Activated CD4-positive, alpha-beta T cell treated with anti-CD3 and anti-CD28 coated beads, Interleukin-2, amount 50 U/mL, for 48 hours (primary cell): ENCODE data around the gene ZNF30.
"Not testable (repeated sequence)": the region's sequence is repeated elsewhere in the genome, so short reads cannot be mapped to it uniquely, and the experiment has no call there.

Experiments
- DNase-seq, 2 experiments: peaks; one replicate each; pipeline ENCODE4 v3.0.0-alpha.2; 2020

ZNF30 gene

DNA sequence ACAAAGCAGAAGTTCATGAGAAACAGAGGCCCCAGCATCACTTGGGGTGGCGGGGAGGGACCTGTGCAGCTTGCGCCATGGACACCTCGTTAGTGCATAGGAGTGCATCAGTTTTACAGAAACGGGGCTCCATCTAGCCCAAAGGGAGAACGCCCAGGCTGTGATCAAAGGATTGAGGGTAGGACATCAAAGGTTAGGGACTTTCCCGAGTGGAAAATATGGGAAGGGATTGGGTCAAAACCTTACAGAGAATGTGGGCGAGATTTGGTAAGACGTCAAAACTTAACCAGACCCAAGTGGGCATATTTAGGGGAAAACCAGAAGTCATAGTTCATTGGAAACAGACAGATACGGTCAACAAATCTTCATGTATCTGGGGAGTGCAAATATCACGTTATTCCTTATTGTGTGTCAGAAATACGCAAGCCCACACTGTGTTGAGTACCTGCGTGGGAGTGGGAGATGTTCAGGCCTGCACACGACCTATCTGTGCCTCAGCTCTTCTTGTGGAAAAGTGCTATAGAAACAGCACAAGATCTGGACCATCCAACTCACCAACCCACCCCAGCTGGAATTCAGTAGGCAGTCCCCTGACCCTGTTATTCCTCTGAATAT is 64.0 kb downstream of the ZNF30 start:
- DNase-seq: peak; percentile 71 to 81

DNA sequence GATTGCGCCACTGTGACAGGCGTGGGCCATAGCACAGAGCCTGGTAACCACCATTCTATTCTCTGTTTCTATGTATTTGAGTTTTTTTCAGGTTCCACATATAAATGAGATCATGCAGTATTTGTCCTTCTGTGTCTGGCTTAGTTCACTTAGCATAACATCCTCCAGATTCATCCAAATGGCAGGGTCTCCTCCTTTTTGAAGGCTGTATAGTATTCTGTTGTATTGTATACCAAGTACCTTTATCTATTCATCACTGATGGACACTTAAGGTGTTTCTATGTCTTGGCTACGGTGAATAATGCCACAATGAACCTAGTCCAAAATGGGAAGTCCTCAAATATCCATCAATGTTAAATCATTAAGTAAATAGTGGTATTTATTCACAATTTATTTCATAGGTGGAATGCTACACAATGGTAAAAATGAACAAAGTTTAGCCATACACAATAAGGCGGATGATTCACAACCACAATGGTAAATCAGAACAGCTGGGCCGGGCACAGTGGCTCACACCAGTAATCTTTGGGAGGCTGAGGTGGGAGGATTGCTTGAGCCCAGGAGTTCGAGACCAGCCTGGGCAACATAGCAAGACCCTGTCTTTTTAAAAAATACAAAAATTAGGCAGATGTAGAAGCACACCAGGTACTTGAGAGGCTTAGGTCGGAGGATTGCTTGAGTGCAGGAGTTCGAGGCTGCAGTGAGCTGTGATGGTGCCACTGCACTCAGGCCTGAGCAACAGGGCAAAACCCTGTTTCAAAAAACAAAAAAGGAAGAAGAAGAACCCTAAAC is 65.0 kb downstream of the ZNF30 start:
- no peak for DNase-seq

DNA sequence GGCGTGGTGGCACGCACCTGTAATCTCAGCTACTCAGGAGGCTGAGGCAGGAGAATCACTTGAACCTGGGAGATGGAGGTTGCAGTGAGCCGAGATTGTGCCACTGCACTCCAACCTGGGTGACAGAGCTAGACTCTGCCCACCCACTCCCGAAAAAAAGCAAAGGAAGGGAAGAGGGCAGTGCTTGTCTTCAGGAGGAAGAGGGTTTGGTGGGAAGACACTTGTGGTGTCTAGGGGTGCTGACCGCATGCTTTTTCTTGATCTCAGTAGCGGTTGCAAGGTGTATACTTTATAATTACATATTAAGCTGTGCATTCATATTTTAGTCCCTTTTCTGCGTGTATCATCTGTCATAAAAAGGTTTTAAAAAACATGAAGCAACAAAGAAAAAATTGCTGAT is 65.9 kb downstream of the ZNF30 start:
- not testable (repeated sequence) for DNase-seq

DNA sequence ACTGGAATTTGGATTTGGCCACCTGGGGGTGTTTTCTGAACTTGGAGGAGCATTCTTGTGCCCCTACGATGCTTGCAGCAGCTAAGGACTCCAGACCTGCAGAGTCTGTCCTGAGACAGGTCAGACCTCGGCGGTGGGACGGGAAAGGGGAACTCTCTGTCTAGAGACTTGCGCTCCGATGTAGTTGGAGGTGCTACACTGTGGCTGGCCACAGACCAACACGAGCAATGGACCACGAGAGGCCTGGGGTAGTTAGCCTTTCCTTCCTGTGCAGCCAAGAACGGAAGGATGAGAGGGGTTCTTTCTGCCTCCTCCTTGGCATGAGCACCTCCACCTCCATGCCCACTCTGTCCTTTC is 67.6 kb downstream of the ZNF30 start:
- no peak for DNase-seq
